CD4-positive, alpha-beta memory T cell (primary cell): Measurements from ENCODE around the gene CRADD. TPM values are rescaled to one million over a fixed set of nuclear protein-coding genes. Genes with fewer than 3 reads are reported as not detected.

Experiments used
- CTCF ChIA-PET: fragments of 350-600 bp; sonication (Branson Sonifier 250); formaldehyde crosslinking; loops from one replicate; lab custom pipeline; 2021; ENCODE audit warnings: inconsistent platforms; ENCODE audit not compliant: partially characterized antibody; lab: Charles Lee
- POLR2A ChIA-PET: fragments of 350-600 bp; sonication (Branson Sonifier 250); formaldehyde crosslinking; loops from one replicate; lab custom pipeline; 2021; ENCODE audit not compliant: partially characterized antibody; lab: Charles Lee
- DNase-seq, 5 donors: peaks; one replicate each; pipeline versions ENCODE4 v3.0.0 to v3.0.0-alpha.2; 2020 to 2022; ENCODE audit warnings: mixed read lengths in 1 of 5
- H3K27ac ChIP-seq: one replicate; pipeline ENCODE4 v1.7.0; 2013; ENCODE audit warnings: low read depth, low read length
- H3K27me3 ChIP-seq: 2 replicates; pipeline ENCODE4 v1.7.0; 2013; ENCODE audit warnings: mild to moderate bottlenecking, low read length, moderate library complexity; ENCODE audit not compliant: insufficient read depth
- H3K36me3 ChIP-seq: 2 replicates; pipeline ENCODE4 v1.7.0; 2013; ENCODE audit warnings: mild to moderate bottlenecking, low read length, moderate library complexity; ENCODE audit not compliant: insufficient read depth
- H3K4me1 ChIP-seq: 2 replicates; pipeline ENCODE4 v1.7.0; 2013; ENCODE audit warnings: mild to moderate bottlenecking, low read length, moderate library complexity; ENCODE audit not compliant: insufficient read depth
- H3K4me3 ChIP-seq, 2 donors: one replicate each; pipeline ENCODE4 v1.7.0; 2013; ENCODE audit warnings: low read length in 2 of 2, mild to moderate bottlenecking in 1 of 2
- H3K9me3 ChIP-seq, 2 donors: one replicate each; pipeline ENCODE4 v1.7.0; 2013; ENCODE audit warnings: low read length in 2 of 2, control low read depth in 1 of 2; ENCODE audit not compliant: control insufficient read depth in 1 of 2
- H3K27ac Mint-ChIP-seq, 7 donors: one replicate each; pipeline ENCODE4 v1.8.0; 2020 to 2021; ENCODE audit warnings: mixed read lengths in 7 of 7, mild to moderate bottlenecking in 6 of 7, inconsistent platforms in 3 of 7, moderate library complexity in 3 of 7
- H3K27me3 Mint-ChIP-seq, 2 donors: one replicate each; pipeline ENCODE4 v1.8.0; 2020 to 2021; ENCODE audit warnings: mixed read lengths in 2 of 2
- H3K36me3 Mint-ChIP-seq, 2 donors: one replicate each; pipeline ENCODE4 v1.8.0; 2020 to 2021; ENCODE audit warnings: mixed read lengths in 2 of 2, inconsistent platforms in 1 of 2, mild to moderate bottlenecking in 1 of 2
- H3K4me1 Mint-ChIP-seq, 4 donors: one replicate each; pipeline ENCODE4 v1.8.0; 2020 to 2021; ENCODE audit warnings: mixed read lengths in 4 of 4, mild to moderate bottlenecking in 1 of 4
- H3K4me3 Mint-ChIP-seq, 8 donors: one replicate each; pipeline ENCODE4 v1.8.0; 2020 to 2021; ENCODE audit warnings: mixed read lengths in 8 of 8, mild to moderate bottlenecking in 7 of 8, moderate library complexity in 6 of 8, inconsistent platforms in 3 of 8
- H3K9me3 Mint-ChIP-seq, 8 donors: one replicate each; pipeline ENCODE4 v1.8.0; 2020 to 2021; ENCODE audit warnings: mixed read lengths in 8 of 8, mild to moderate bottlenecking in 5 of 8, inconsistent platforms in 3 of 8, moderate library complexity in 1 of 8
- intact Hi-C: fragments of 100-400 bp; cut with micrococcal nuclease; formaldehyde crosslinking; loops from one replicate; pipeline ENCODE4 v1.15.1; 2023
- polyA plus RNA-seq, 2 donors: library from polyadenylated mRNA; unstranded; fragments of 300-500 nt; fragmentation: Illumina TruSeq; gene quantifications; one replicate each; pipeline ENCODE4 v1.2.3, GENCODE V29; 2021
- total RNA-seq, 2 experiments: library from RNA; stranded (reverse); gene quantifications; one replicate each; pipeline ENCODE4 v1.2.3, GENCODE V29; 2021

Gene CRADD
- total and polyA plus RNA-seq, 4 experiments from 2014 or later, result 13.3 to 18.3 (median 15.9) TPM

DNA sequence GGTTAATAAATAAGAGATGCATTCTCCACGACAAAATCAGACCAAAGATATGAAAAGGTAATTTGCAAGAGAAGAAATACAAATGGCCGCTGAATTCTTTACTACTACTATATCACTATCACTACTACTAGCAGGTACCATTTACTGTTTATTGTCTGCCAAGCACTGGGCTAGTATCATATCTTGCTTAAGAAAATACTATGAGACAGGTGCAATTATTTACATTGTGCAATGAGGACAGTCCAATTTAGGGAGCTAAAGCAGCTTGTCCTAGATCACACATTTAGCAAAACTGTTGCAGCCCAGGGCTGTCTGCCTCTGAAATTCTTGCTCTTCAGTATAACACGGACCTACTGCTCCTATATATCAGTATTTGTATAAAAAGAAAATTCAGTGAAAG lies 52.8 kb downstream of the CRADD start:
- intact Hi-C loops, result no loop called here
- no peaks in the 10 kb centered on the region for H3K36me3 ChIP-seq
- DNase-seq, result no peak
- H3K27me3 ChIP-seq, result no peaks in the 10 kb centered on the region
- no peaks in the 10 kb centered on the region for H3K9me3 ChIP-seq
- no peaks in the 10 kb centered on the region for H3K27me3 Mint-ChIP-seq
- H3K9me3 Mint-ChIP-seq, result peaks cover 0 to 2% (median 0%) of the 10 kb centered on the region in 8 donors
- no peak overlapping the region for H3K27ac ChIP-seq
- peaks cover 1 to 17% of the 10 kb centered on the region in 2 donors for H3K36me3 Mint-ChIP-seq
- no peak overlapping the region for H3K27ac Mint-ChIP-seq
- POLR2A ChIA-PET, result no interaction called here
- CTCF ChIA-PET, result no interaction called here
- H3K4me3 Mint-ChIP-seq, result no peak overlapping the region
- peaks cover 0 to 3% (median 0%) of the 10 kb centered on the region in 4 donors for H3K4me1 Mint-ChIP-seq
- no peak overlapping the region for H3K4me3 ChIP-seq
- no peaks in the 10 kb centered on the region for H3K4me1 ChIP-seq

DNA sequence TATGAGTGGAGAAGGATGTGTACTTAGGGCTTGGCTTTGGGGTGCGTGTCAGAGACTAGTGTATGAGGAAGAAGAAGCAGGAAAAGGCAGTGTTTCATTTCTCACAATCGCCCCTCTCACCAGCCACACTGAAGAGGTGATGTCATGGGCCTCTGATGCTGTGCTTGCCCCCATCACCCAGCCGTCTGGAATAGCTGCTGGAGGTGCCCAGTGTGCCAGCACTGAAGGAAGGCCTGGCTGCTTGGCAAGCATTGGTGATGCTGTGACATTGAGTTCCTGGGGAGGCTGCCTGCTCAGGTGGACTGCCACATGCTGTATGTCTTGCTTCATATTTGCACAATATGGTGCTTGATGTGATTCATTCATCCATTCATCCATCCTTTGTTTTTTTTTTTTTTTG lies 56.2 kb downstream of the CRADD start:
- H3K4me1 ChIP-seq, result no peaks in the 10 kb centered on the region
- no peaks in the 10 kb centered on the region for H3K27me3 ChIP-seq
- Mint-ChIP-seq H3K27ac (peak overlapping the region in 1 of 7 donors; percentile 69), H3K27me3 (no peaks in the 10 kb centered on the region), H3K4me3 (no peak overlapping the region), H3K4me1 (peaks cover 0 to 7% (median 6%) of the 10 kb centered on the region in 4 donors), H3K9me3 (peaks cover 0 to 2% (median 0%) of the 10 kb centered on the region in 8 donors), H3K36me3 (peaks cover 0 to 12% of the 10 kb centered on the region in 2 donors)
- H3K27ac ChIP-seq, result no peak overlapping the region
- intact Hi-C loops, result no loop called here
- H3K4me3 ChIP-seq, result no peak overlapping the region
- ChIA-PET CTCF (interaction anchor here (1.4 kb wide), 1 partner anchor 9 kb away, joined by 4 read pairs; no protein-coding TSS in a partner anchor), POLR2A (no interaction called here)
- no peak for DNase-seq
- no peaks in the 10 kb centered on the region for H3K36me3 ChIP-seq
- no peaks in the 10 kb centered on the region for H3K9me3 ChIP-seq

GRCh38 chr12:93733928-93734327 lies 56.8 kb downstream of the CRADD start:
- intact Hi-C loops, result no loop called here
- H3K27ac ChIP-seq, result no peak overlapping the region

GRCh38 chr12:93734784-93735183 lies 57.6 kb downstream of the CRADD start:
- peaks cover 0 to 2% (median 0%) of the 10 kb centered on the region in 8 donors for H3K9me3 Mint-ChIP-seq
- H3K4me3 Mint-ChIP-seq, result no peak overlapping the region
- H3K27ac ChIP-seq, result no peak overlapping the region
- no peaks in the 10 kb centered on the region for H3K27me3 Mint-ChIP-seq
- no peak overlapping the region for H3K27ac Mint-ChIP-seq
- H3K36me3 Mint-ChIP-seq, result peaks cover 0 to 12% of the 10 kb centered on the region in 2 donors
- no peaks in the 10 kb centered on the region for H3K9me3 ChIP-seq
- H3K27me3 ChIP-seq, result no peaks in the 10 kb centered on the region
- peaks cover 0 to 14% (median 8%) of the 10 kb centered on the region in 4 donors for H3K4me1 Mint-ChIP-seq
- ChIA-PET CTCF (interaction anchor here (1.5 kb wide), 1 partner anchor 9 kb away, joined by 3 read pairs; no protein-coding TSS in a partner anchor), POLR2A (no interaction called here)
- no peak overlapping the region for H3K4me3 ChIP-seq
- H3K36me3 ChIP-seq, result no peaks in the 10 kb centered on the region
- intact Hi-C loops, result no loop called here
- DNase-seq, result no peak
- H3K4me1 ChIP-seq, result no peaks in the 10 kb centered on the region

More at GRCh38 chr12:93733928-93734327, 56.8 kb downstream of the CRADD start:
- Histone ChIP-seq H3K4me1 (no peaks in the 10 kb centered on the region), H3K9me3 (no peaks in the 10 kb centered on the region), H3K36me3 (no peaks in the 10 kb centered on the region), H3K4me3 (no peak overlapping the region), H3K27me3 (no peaks in the 10 kb centered on the region)
- no peak overlapping the region for H3K4me3 Mint-ChIP-seq
- H3K36me3 Mint-ChIP-seq, result peaks cover 0 to 12% of the 10 kb centered on the region in 2 donors
- DNase-seq, result no peak
- peaks cover 0 to 2% (median 0%) of the 10 kb centered on the region in 8 donors for H3K9me3 Mint-ChIP-seq
- POLR2A ChIA-PET, result no interaction called here
- peaks cover 0 to 12% (median 8%) of the 10 kb centered on the region in 4 donors for H3K4me1 Mint-ChIP-seq
- CTCF ChIA-PET, result interaction anchor here (1.4 kb wide), 1 partner anchor 8 kb away, joined by 4 read pairs; no protein-coding TSS in a partner anchor
- peak overlapping the region in 2 of 7 donors; percentile 11 to 71 for H3K27ac Mint-ChIP-seq
- no peaks in the 10 kb centered on the region for H3K27me3 Mint-ChIP-seq

GRCh38 chr12:93736640-93737178 lies 59.5 kb downstream of the CRADD start:
- intact Hi-C loops, result no loop called here
- Histone ChIP-seq H3K27me3 (no peaks in the 10 kb centered on the region), H3K4me1 (peaks cover 14% of the 10 kb centered on the region), H3K4me3 (no peak overlapping the region), H3K27ac (no peak overlapping the region), H3K36me3 (no peaks in the 10 kb centered on the region), H3K9me3 (no peaks in the 10 kb centered on the region)
- DNase-seq, result no peak
- H3K27me3 Mint-ChIP-seq, result no peaks in the 10 kb centered on the region
- peaks cover 0 to 12% of the 10 kb centered on the region in 2 donors for H3K36me3 Mint-ChIP-seq
- no peak overlapping the region for H3K27ac Mint-ChIP-seq
- peaks cover 4 to 25% (median 17%) of the 10 kb centered on the region in 4 donors for H3K4me1 Mint-ChIP-seq
- H3K9me3 Mint-ChIP-seq, result peaks cover 0 to 2% (median 0%) of the 10 kb centered on the region in 8 donors
- CTCF ChIA-PET, result interaction anchor here (0.9 kb wide), 1 partner anchor 749 kb away, joined by 3 read pairs; no protein-coding TSS in a partner anchor
- POLR2A ChIA-PET, result no interaction called here
- H3K4me3 Mint-ChIP-seq, result no peak overlapping the region

GRCh38 chr12:93737457-93738198 lies 60.5 kb downstream of the CRADD start:
- ChIA-PET CTCF (interaction anchor here (0.9 kb wide), 1 partner anchor 168 kb away, joined by 3 read pairs; no protein-coding TSS in a partner anchor), POLR2A (interaction anchor here (0.6 kb wide), 1 partner anchor 364 kb away, joined by 3 read pairs; no protein-coding TSS in a partner anchor)
- peaks cover 0 to 3% (median 0%) of the 10 kb centered on the region in 8 donors for H3K9me3 Mint-ChIP-seq
- H3K27me3 ChIP-seq, result no peaks in the 10 kb centered on the region
- H3K27ac ChIP-seq, result no peak overlapping the region
- no peaks in the 10 kb centered on the region for H3K9me3 ChIP-seq
- DNase-seq, result no peak
- H3K27ac Mint-ChIP-seq, result peak overlapping the region in 1 of 7 donors; percentile 10
- no peak overlapping the region for H3K4me3 Mint-ChIP-seq
- intact Hi-C loops, result no loop called here
- H3K27me3 Mint-ChIP-seq, result no peaks in the 10 kb centered on the region
- peaks cover 1 to 12% of the 10 kb centered on the region in 2 donors for H3K36me3 Mint-ChIP-seq
- H3K36me3 ChIP-seq, result no peaks in the 10 kb centered on the region
- H3K4me3 ChIP-seq, result no peak overlapping the region
- H3K4me1 Mint-ChIP-seq, result peaks cover 7 to 29% (median 21%) of the 10 kb centered on the region in 4 donors
- peaks cover 17% of the 10 kb centered on the region for H3K4me1 ChIP-seq
